Endothelial cell of umbilical vein (primary cell): Measurements from ENCODE around the gene ADGRL3. TPM values are rescaled to one million over a fixed set of nuclear protein-coding genes. Genes with fewer than 3 reads are reported as not detected.

Source experiments
- BruUV-seq: library from RNA; stranded (reverse); fragments of 400-500 nt; replicated peaks from 2 replicates; lab custom pipeline; 2021; lab: Mats Ljungman, UMichigan
- CTCF ChIA-PET: fragments of 300-600, 350-600 bp; sonication (Branson Sonifier 250); formaldehyde crosslinking; loops from one replicate; lab custom pipeline; 2021; ENCODE audit warnings: antibody characterized with exemption, inconsistent platforms; lab: Charles Lee
- POLR2A ChIA-PET: fragments of 300-600, 350-600 bp; sonication (Branson Sonifier 250); formaldehyde crosslinking; loops from one replicate; lab custom pipeline; 2021; ENCODE audit warnings: antibody characterized with exemption, inconsistent platforms; lab: Charles Lee
- DNase-seq: peaks from one replicate; pipeline ENCODE4 v3.0.0-alpha.2; 2011; ENCODE audit warnings: low read depth, low spot score
- FAIRE-seq: peaks from 2 replicates; lab custom pipeline; 2011; peaks lifted over from hg19 to GRCh38; lab: Jason Lieb, UNC
- H2AFZ ChIP-seq: 2 replicates; pipeline ENCODE4 v1.6.0; 2012; ENCODE audit warnings: low read depth, low read length, control low read depth, inconsistent platforms
- H3K27ac ChIP-seq: 2 replicates; pipeline ENCODE4 v1.5.1; 2011; ENCODE audit warnings: low read depth, mild to moderate bottlenecking, control low read depth, low read length, moderate library complexity; ENCODE audit not compliant: insufficient read depth
- H3K27me3 ChIP-seq, 2 experiments: 2 replicates each; pipeline versions ENCODE4 v1.6.0 to v1.6.1; 2011; ENCODE audit warnings: low read length in 2 of 2, mixed read lengths in 1 of 2; ENCODE audit not compliant: control insufficient read depth in 2 of 2, insufficient read depth in 2 of 2
- H3K36me3 ChIP-seq, 2 experiments: 2 replicates in 1 of 2; 3 replicates in 1 of 2; pipeline ENCODE4 v1.5.1; 2011; ENCODE audit warnings: low read length in 2 of 2, mild to moderate bottlenecking in 1 of 2, moderate library complexity in 1 of 2; ENCODE audit not compliant: control insufficient read depth in 2 of 2, insufficient read depth in 2 of 2; ENCODE audit errors: extremely low read depth in 1 of 2
- H3K4me1 ChIP-seq: 3 replicates; pipeline ENCODE4 v1.5.1; 2011; ENCODE audit warnings: mild to moderate bottlenecking, low read length; ENCODE audit not compliant: control insufficient read depth, insufficient read depth; ENCODE audit errors: extremely low read depth
- H3K4me2 ChIP-seq: 2 replicates; pipeline ENCODE4 v1.6.1; 2011; ENCODE audit warnings: low read length, control low read depth, mixed read lengths; ENCODE audit not compliant: insufficient read depth
- H3K4me3 ChIP-seq, 3 experiments: fragments of 200-600 bp in 1 of 3; sonication (generic), shearing (Covaris generic) in 1 of 3; replicated peaks in 1 of 3; 2 replicates each; pipeline ENCODE4 v1.5.1; 2011 to 2016; ENCODE audit warnings: control low read depth in 3 of 3, low read length in 3 of 3, mild to moderate bottlenecking in 2 of 3, inconsistent platforms in 1 of 3, low read depth in 1 of 3, moderate library complexity in 1 of 3; ENCODE audit not compliant: insufficient read depth in 1 of 3
- H3K79me2 ChIP-seq: 2 replicates; pipeline ENCODE4 v1.6.0; 2012; ENCODE audit warnings: low read length, inconsistent platforms; ENCODE audit not compliant: control insufficient read depth, insufficient read depth
- H3K9ac ChIP-seq: replicated peaks from 2 replicates; pipeline ENCODE3; 2011; ENCODE audit warnings: low read length, control low read depth; ENCODE audit not compliant: insufficient read depth; ENCODE audit errors: extremely low read depth
- H3K9me1 ChIP-seq: replicated peaks from 3 replicates; pipeline ENCODE4 v1.6.0; 2011; ENCODE audit warnings: mild to moderate bottlenecking, low read length; ENCODE audit not compliant: control insufficient read depth, insufficient read depth; ENCODE audit errors: extremely low read depth
- H3K9me3 ChIP-seq: replicated peaks from 2 replicates; pipeline ENCODE4 v1.5.1; 2012; ENCODE audit warnings: low read length, inconsistent platforms; ENCODE audit not compliant: control insufficient read depth, insufficient read depth
- H4K20me1 ChIP-seq: replicated peaks from 2 replicates; pipeline ENCODE3; 2011; ENCODE audit warnings: mild to moderate bottlenecking, low read length; ENCODE audit not compliant: control insufficient read depth, insufficient read depth; ENCODE audit errors: extremely low read depth
- EZH2 ChIP-seq: IDR thresholded peaks from 2 replicates; pipeline ENCODE4 v1.6.1; 2012; ENCODE audit warnings: borderline replicate concordance, low read depth, mild to moderate bottlenecking, moderate library complexity, low read length, inconsistent platforms; ENCODE audit not compliant: severe bottlenecking
- FOS ChIP-seq: IDR thresholded peaks from 2 replicates; pipeline ENCODE4 v1.6.1; 2011; ENCODE audit warnings: mild to moderate bottlenecking, low read length, moderate library complexity, borderline replicate concordance; ENCODE audit not compliant: insufficient read depth
- GATA2 ChIP-seq: IDR thresholded peaks from 2 replicates; pipeline ENCODE4 v1.7.0; 2011; ENCODE audit warnings: low read depth, mild to moderate bottlenecking, moderate library complexity, mixed read lengths, low read length; ENCODE audit not compliant: insufficient read length, insufficient read depth
- JUN ChIP-seq: IDR thresholded peaks from 2 replicates; pipeline ENCODE4 v1.6.1; 2011; ENCODE audit warnings: borderline replicate concordance, low read depth; ENCODE audit not compliant: insufficient read length, insufficient read depth
- MYC ChIP-seq: IDR thresholded peaks from one replicate; pipeline ENCODE4 v1.6.1; 2011; ENCODE audit warnings: mild to moderate bottlenecking, low read depth, low read length
- POLR2A ChIP-seq: IDR thresholded peaks from 2 replicates; pipeline ENCODE4 v1.6.1; 2012; ENCODE audit warnings: low read depth, mild to moderate bottlenecking, control low read depth, low read length
- POLR2AphosphoS5 ChIP-seq: IDR thresholded peaks from 2 replicates; pipeline ENCODE4 v1.6.1; 2012; ENCODE audit warnings: low read depth, mild to moderate bottlenecking, control low read depth, low read length, moderate library complexity; ENCODE audit not compliant: insufficient read depth
- dilution Hi-C: fragments of 300-500 bp; cut with MboI; formaldehyde crosslinking; loops from one replicate; pipeline ENCODE4 v1.15.0; 2019; ENCODE audit warnings: low sequenced_read_pairs; ENCODE audit not compliant: extremely low pct_ligation_motif_present
- intact Hi-C: fragments of 100-400 bp; cut with micrococcal nuclease; formaldehyde crosslinking; loops from one replicate; pipeline ENCODE4 v1.10.0; 2022
- polyA plus RNA-seq, 4 experiments: library from polyadenylated mRNA; depleted of rRNA in 3 of 4; stranded (reverse) in 3 of 4; unstranded in 1 of 4; fragments of >200 nt; gene quantifications; 2 replicates each; pipeline versions ENCODE4 v1.2.1 to v1.2.3, GENCODE V29; 2011 to 2012; ENCODE audit warnings: missing spikeins in 1 of 4
- total RNA-seq: library from RNA; stranded (reverse); gene quantifications from 2 replicates; pipeline ENCODE4 v1.2.3, GENCODE V29; 2021
- TF ChIP-seq, protein P1 (sequence below), 2 donors: IDR thresholded peaks; 1 replicate in 1 of 2; 2 replicates in 1 of 2; pipeline ENCODE4 v1.5.1; 2011; ENCODE audit warnings: low read length in 2 of 2, mild to moderate bottlenecking in 2 of 2, moderate library complexity in 2 of 2, control low read depth in 1 of 2, inconsistent platforms in 1 of 2, low read depth in 1 of 2; ENCODE audit not compliant: insufficient read depth in 1 of 2; ENCODE audit errors: extremely low read depth in 1 of 2
- TF ChIP-seq, protein P2 (sequence below): IDR thresholded peaks from 2 replicates; pipeline ENCODE4 v1.6.1; 2011; ENCODE audit not compliant: insufficient read depth, insufficient read length

ADGRL3 gene
- total and polyA plus RNA-seq, 2 donors (not counting 3 experiments of a cell fraction or from before 2014, with no cell fraction given): not detected

DNA sequence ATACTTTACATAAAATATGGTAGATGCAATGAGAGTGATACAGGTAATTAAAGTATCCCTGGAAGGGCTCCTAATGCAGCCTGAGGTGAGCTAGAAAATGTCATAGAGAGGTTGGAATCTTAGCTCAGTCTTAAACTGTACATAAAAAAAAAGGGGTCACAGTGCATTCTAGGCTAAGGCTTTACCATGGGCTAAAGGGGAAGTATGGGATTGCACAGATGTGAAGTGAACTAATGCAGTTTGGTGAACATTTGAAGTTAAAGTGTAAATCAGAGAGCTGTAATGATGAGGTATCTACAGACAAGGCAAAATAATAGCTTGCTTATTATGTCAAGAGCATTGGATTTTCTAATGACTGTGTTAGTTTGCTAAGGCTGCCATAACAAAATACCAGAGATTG lies 405.9 kb downstream of the ADGRL3 start:
- TF ChIP-seq GATA2 (no peak), POLR2AphosphoS5 (no peak), MYC (no peak), FOS (no peak), POLR2A (no peak), JUN (no peak), EZH2 (no peak)
- TF ChIP-seq, protein P1, sequence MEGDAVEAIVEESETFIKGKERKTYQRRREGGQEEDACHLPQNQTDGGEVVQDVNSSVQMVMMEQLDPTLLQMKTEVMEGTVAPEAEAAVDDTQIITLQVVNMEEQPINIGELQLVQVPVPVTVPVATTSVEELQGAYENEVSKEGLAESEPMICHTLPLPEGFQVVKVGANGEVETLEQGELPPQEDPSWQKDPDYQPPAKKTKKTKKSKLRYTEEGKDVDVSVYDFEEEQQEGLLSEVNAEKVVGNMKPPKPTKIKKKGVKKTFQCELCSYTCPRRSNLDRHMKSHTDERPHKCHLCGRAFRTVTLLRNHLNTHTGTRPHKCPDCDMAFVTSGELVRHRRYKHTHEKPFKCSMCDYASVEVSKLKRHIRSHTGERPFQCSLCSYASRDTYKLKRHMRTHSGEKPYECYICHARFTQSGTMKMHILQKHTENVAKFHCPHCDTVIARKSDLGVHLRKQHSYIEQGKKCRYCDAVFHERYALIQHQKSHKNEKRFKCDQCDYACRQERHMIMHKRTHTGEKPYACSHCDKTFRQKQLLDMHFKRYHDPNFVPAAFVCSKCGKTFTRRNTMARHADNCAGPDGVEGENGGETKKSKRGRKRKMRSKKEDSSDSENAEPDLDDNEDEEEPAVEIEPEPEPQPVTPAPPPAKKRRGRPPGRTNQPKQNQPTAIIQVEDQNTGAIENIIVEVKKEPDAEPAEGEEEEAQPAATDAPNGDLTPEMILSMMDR (IDR thresholded peaks at IDR 0.05; ENCODE audit: extremely low read depth in 1 of 2, insufficient read depth in 1 of 2, low read depth in 1 of 2, low read length in 2 of 2): no peak
- TF ChIP-seq, protein P2, sequence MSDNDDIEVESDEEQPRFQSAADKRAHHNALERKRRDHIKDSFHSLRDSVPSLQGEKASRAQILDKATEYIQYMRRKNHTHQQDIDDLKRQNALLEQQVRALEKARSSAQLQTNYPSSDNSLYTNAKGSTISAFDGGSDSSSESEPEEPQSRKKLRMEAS: no peak
- intact Hi-C loops: no loop called here
- Histone ChIP-seq H3K4me2 (no peak overlapping the region), H2AFZ (no peak overlapping the region), H3K4me1 (no peaks in the 10 kb centered on the region), H3K9me3 (no peaks in the 10 kb centered on the region), H3K4me3 (no peak overlapping the region), H3K9ac (no peak overlapping the region), H3K27me3 (no peaks in the 10 kb centered on the region), H3K79me2 (no peaks in the 10 kb centered on the region), H3K36me3 (no peaks in the 10 kb centered on the region), H3K27ac (no peak overlapping the region), H3K9me1 (no peaks in the 10 kb centered on the region), H4K20me1 (no peaks in the 10 kb centered on the region)
- DNase-seq (no peak), FAIRE-seq (no peak)
- dilution Hi-C loops: no loop called here
- ChIA-PET CTCF (no interaction called here), POLR2A (no interaction called here)
- no TSS peak for BruUV-seq
